Measurements from ENCODE around the gene CD6.

DNA sequence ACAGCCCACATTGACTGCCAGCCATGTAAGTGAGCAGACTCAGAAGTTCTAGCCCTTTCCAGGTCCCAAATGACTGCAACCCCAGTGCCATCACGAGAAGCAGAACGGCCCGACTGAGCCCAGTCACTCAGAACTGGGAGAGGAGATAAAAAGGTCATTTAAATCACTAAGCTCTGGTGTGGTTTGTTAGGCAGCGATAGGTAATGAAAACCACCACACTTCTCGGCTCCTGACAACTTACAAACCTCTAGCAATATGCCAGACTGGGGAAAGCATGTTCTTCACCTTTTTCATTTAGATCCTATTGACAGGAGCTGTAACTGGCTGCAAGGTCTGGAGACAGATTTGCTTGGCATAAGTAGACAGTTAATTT lies 26.2 kb upstream of the CD6 start:
- TF ChIP-seq, protein P1, sequence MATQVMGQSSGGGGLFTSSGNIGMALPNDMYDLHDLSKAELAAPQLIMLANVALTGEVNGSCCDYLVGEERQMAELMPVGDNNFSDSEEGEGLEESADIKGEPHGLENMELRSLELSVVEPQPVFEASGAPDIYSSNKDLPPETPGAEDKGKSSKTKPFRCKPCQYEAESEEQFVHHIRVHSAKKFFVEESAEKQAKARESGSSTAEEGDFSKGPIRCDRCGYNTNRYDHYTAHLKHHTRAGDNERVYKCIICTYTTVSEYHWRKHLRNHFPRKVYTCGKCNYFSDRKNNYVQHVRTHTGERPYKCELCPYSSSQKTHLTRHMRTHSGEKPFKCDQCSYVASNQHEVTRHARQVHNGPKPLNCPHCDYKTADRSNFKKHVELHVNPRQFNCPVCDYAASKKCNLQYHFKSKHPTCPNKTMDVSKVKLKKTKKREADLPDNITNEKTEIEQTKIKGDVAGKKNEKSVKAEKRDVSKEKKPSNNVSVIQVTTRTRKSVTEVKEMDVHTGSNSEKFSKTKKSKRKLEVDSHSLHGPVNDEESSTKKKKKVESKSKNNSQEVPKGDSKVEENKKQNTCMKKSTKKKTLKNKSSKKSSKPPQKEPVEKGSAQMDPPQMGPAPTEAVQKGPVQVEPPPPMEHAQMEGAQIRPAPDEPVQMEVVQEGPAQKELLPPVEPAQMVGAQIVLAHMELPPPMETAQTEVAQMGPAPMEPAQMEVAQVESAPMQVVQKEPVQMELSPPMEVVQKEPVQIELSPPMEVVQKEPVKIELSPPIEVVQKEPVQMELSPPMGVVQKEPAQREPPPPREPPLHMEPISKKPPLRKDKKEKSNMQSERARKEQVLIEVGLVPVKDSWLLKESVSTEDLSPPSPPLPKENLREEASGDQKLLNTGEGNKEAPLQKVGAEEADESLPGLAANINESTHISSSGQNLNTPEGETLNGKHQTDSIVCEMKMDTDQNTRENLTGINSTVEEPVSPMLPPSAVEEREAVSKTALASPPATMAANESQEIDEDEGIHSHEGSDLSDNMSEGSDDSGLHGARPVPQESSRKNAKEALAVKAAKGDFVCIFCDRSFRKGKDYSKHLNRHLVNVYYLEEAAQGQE (tag by site-specific recombination; IDR thresholded peaks at IDR 0.05): no peak
- TF ChIP-seq, protein P2, sequence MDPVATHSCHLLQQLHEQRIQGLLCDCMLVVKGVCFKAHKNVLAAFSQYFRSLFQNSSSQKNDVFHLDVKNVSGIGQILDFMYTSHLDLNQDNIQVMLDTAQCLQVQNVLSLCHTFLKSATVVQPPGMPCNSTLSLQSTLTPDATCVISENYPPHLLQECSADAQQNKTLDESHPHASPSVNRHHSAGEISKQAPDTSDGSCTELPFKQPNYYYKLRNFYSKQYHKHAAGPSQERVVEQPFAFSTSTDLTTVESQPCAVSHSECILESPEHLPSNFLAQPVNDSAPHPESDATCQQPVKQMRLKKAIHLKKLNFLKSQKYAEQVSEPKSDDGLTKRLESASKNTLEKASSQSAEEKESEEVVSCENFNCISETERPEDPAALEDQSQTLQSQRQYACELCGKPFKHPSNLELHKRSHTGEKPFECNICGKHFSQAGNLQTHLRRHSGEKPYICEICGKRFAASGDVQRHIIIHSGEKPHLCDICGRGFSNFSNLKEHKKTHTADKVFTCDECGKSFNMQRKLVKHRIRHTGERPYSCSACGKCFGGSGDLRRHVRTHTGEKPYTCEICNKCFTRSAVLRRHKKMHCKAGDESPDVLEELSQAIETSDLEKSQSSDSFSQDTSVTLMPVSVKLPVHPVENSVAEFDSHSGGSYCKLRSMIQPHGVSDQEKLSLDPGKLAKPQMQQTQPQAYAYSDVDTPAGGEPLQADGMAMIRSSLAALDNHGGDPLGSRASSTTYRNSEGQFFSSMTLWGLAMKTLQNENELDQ (tag by site-specific recombination; IDR thresholded peaks at IDR 0.05; ENCODE audit: low read depth): no peak
- TF ChIP-seq ZNF660 (tag by site-specific recombination; IDR thresholded peaks at IDR 0.05) (no peak), ZNF335 (tag by site-specific recombination; conservative IDR thresholded peaks at IDR 0.05) (no peak), ZNF830 (tag by site-specific recombination; IDR thresholded peaks at IDR 0.05; ENCODE audit: low read depth) (no peak), HOXA7 (CRISPR knock-in tag; IDR thresholded peaks at IDR 0.05; ENCODE audit: borderline replicate concordance) (no peak), ZNF768 (tag by site-specific recombination; IDR thresholded peaks at IDR 0.05) (no peak), ZNF677 (tag by site-specific recombination; IDR thresholded peaks at IDR 0.05) (no peak), ZNF561 (tag by site-specific recombination; IDR thresholded peaks at IDR 0.05; ENCODE audit: borderline replicate concordance) (no peak), TCF7L2 (IDR thresholded peaks at IDR 0.05; ENCODE audit: borderline replicate concordance, low read depth, low read length) (no peak)
- TF ChIP-seq, protein P3, sequence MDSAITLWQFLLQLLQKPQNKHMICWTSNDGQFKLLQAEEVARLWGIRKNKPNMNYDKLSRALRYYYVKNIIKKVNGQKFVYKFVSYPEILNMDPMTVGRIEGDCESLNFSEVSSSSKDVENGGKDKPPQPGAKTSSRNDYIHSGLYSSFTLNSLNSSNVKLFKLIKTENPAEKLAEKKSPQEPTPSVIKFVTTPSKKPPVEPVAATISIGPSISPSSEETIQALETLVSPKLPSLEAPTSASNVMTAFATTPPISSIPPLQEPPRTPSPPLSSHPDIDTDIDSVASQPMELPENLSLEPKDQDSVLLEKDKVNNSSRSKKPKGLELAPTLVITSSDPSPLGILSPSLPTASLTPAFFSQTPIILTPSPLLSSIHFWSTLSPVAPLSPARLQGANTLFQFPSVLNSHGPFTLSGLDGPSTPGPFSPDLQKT (IDR thresholded peaks at IDR 0.05; ENCODE audit: borderline replicate concordance, low read depth, low read length): no peak
- TF ChIP-seq, protein P4, sequence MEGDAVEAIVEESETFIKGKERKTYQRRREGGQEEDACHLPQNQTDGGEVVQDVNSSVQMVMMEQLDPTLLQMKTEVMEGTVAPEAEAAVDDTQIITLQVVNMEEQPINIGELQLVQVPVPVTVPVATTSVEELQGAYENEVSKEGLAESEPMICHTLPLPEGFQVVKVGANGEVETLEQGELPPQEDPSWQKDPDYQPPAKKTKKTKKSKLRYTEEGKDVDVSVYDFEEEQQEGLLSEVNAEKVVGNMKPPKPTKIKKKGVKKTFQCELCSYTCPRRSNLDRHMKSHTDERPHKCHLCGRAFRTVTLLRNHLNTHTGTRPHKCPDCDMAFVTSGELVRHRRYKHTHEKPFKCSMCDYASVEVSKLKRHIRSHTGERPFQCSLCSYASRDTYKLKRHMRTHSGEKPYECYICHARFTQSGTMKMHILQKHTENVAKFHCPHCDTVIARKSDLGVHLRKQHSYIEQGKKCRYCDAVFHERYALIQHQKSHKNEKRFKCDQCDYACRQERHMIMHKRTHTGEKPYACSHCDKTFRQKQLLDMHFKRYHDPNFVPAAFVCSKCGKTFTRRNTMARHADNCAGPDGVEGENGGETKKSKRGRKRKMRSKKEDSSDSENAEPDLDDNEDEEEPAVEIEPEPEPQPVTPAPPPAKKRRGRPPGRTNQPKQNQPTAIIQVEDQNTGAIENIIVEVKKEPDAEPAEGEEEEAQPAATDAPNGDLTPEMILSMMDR (tag by site-specific recombination; IDR thresholded peaks at IDR 0.05): no peak
- TF ChIP-seq, protein P5, sequence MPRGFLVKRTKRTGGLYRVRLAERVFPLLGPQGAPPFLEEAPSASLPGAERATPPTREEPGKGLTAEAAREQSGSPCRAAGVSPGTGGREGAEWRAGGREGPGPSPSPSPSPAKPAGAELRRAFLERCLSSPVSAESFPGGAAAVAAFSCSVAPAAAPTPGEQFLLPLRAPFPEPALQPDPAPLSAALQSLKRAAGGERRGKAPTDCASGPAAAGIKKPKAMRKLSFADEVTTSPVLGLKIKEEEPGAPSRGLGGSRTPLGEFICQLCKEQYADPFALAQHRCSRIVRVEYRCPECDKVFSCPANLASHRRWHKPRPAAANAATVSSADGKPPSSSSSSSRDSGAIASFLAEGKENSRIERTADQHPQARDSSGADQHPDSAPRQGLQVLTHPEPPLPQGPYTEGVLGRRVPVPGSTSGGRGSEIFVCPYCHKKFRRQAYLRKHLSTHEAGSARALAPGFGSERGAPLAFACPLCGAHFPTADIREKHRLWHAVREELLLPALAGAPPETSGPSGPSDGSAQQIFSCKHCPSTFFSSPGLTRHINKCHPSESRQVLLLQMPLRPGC (tag by site-specific recombination; IDR thresholded peaks at IDR 0.05): no peak
- TF ChIP-seq, protein P6, sequence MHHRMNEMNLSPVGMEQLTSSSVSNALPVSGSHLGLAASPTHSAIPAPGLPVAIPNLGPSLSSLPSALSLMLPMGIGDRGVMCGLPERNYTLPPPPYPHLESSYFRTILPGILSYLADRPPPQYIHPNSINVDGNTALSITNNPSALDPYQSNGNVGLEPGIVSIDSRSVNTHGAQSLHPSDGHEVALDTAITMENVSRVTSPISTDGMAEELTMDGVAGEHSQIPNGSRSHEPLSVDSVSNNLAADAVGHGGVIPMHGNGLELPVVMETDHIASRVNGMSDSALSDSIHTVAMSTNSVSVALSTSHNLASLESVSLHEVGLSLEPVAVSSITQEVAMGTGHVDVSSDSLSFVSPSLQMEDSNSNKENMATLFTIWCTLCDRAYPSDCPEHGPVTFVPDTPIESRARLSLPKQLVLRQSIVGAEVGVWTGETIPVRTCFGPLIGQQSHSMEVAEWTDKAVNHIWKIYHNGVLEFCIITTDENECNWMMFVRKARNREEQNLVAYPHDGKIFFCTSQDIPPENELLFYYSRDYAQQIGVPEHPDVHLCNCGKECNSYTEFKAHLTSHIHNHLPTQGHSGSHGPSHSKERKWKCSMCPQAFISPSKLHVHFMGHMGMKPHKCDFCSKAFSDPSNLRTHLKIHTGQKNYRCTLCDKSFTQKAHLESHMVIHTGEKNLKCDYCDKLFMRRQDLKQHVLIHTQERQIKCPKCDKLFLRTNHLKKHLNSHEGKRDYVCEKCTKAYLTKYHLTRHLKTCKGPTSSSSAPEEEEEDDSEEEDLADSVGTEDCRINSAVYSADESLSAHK (tag by site-specific recombination; IDR thresholded peaks at IDR 0.05): no peak

Measured in HEK293 (cell line).